ENCODE results near the gene SCRT2.

The SCRT2 gene

GRCh38 chr20:635893-636338 is 39.7 kb downstream of the SCRT2 start:
- POLR2A ChIA-PET, result no interaction called here
- TF ChIP-seq ARNT (IDR thresholded peaks at IDR 0.05) (no peak), FOXA1 (IDR thresholded peaks at IDR 0.05) (no peak), BHLHE40 (IDR thresholded peaks at IDR 0.05; ENCODE audit: borderline replicate concordance) (no peak), HDGF (IDR thresholded peaks at IDR 0.05; ENCODE audit: borderline replicate concordance) (no peak), FOXK2 (IDR thresholded peaks at IDR 0.05) (no peak), SP1 (IDR thresholded peaks at IDR 0.05) (no peak)
- DNase-seq (ENCODE audit: extremely low spot score), result no peak
- CTCF ChIA-PET, result interaction anchor here (0.7 to 2.1 kb wide), 2 partner anchors 10 to 11 kb away, joined by 3 to 7 read pairs; no protein-coding TSS in a partner anchor

GRCh38 chr20:635028-635892 is 40.3 kb downstream of the SCRT2 start:
- CTCF ChIA-PET, result interaction anchor here (0.7 to 2.1 kb wide), 2 partner anchors 10 kb away, joined by 3 to 7 read pairs; no protein-coding TSS in a partner anchor
- POLR2A ChIA-PET, result no interaction called here
- no peak for TF ChIP-seq SUZ12 (IDR thresholded peaks at IDR 0.05)
- no peak for DNase-seq (ENCODE audit: extremely low spot score)

- DNase-seq (ENCODE audit: extremely low spot score), result no peak
- TF ChIP-seq SUZ12 (IDR thresholded peaks at IDR 0.05) (no peak), FOXM1 (IDR thresholded peaks at IDR 0.05; ENCODE audit: borderline replicate concordance) (no peak), LEF1 (IDR thresholded peaks at IDR 0.05; ENCODE audit: borderline replicate concordance) (no peak), CTBP1 (IDR thresholded peaks at IDR 0.05; ENCODE audit: borderline replicate concordance) (no peak), NFRKB (IDR thresholded peaks at IDR 0.05) (no peak), SP1 (IDR thresholded peaks at IDR 0.05) (no peak), TARDBP (IDR thresholded peaks at IDR 0.05) (no peak), ELF4 (IDR thresholded peaks at IDR 0.05) (no peak), BHLHE40 (IDR thresholded peaks at IDR 0.05; ENCODE audit: borderline replicate concordance) (no peak), FOXA1 (IDR thresholded peaks at IDR 0.05) (no peak)
- CTCF ChIA-PET, result no interaction called here
These were observed 41.3 kb downstream of the SCRT2 start for GRCh38 chr20:634148-634925.

GRCh38 chr20:631101-631500 is 44.5 kb downstream of the SCRT2 start:
- ChIA-PET CTCF (no interaction called here), POLR2A (no interaction called here)

More at GRCh38 chr20:634148-634925, 41.3 kb downstream of the SCRT2 start:
- POLR2A ChIA-PET, result no interaction called here

GRCh38 chr20:626579-626978 is 49.0 kb downstream of the SCRT2 start:
- CTCF ChIA-PET, result no interaction called here

More at GRCh38 chr20:631101-631500, 44.5 kb downstream of the SCRT2 start:
- TF ChIP-seq SP1 (IDR thresholded peaks at IDR 0.05) (no peak), HDGF (IDR thresholded peaks at IDR 0.05; ENCODE audit: borderline replicate concordance) (no peak), FOXK2 (IDR thresholded peaks at IDR 0.05) (no peak), SUZ12 (IDR thresholded peaks at IDR 0.05) (no peak), ARNT (IDR thresholded peaks at IDR 0.05) (no peak), LEF1 (IDR thresholded peaks at IDR 0.05; ENCODE audit: borderline replicate concordance) (no peak), BHLHE40 (IDR thresholded peaks at IDR 0.05; ENCODE audit: borderline replicate concordance) (no peak), FOXA1 (IDR thresholded peaks at IDR 0.05) (no peak), NFRKB (IDR thresholded peaks at IDR 0.05) (no peak), FOXM1 (IDR thresholded peaks at IDR 0.05; ENCODE audit: borderline replicate concordance) (no peak), CTBP1 (IDR thresholded peaks at IDR 0.05; ENCODE audit: borderline replicate concordance) (no peak), L3MBTL2 (conservative IDR thresholded peaks at IDR 0.05) (no peak), PKNOX1 (IDR thresholded peaks at IDR 0.05) (no peak), ELF4 (IDR thresholded peaks at IDR 0.05) (no peak), ZNF384 (IDR thresholded peaks at IDR 0.05) (no peak), TARDBP (IDR thresholded peaks at IDR 0.05) (no peak)
- no peak for DNase-seq (ENCODE audit: extremely low spot score)

More at GRCh38 chr20:626579-626978, 49.0 kb downstream of the SCRT2 start:
- no peak for DNase-seq (ENCODE audit: extremely low spot score)
- POLR2A ChIA-PET, result no interaction called here
- TF ChIP-seq ELF4 (IDR thresholded peaks at IDR 0.05), result no peak
- no peak for TF ChIP-seq FOXA1 (IDR thresholded peaks at IDR 0.05)
- TF ChIP-seq L3MBTL2 (conservative IDR thresholded peaks at IDR 0.05), result no peak
- TF ChIP-seq PKNOX1 (IDR thresholded peaks at IDR 0.05), result no peak
- no peak for TF ChIP-seq ARNT (IDR thresholded peaks at IDR 0.05)
- no peak for TF ChIP-seq ZNF384 (IDR thresholded peaks at IDR 0.05)
- no peak for TF ChIP-seq FOXM1 (IDR thresholded peaks at IDR 0.05; ENCODE audit: borderline replicate concordance)
- no peak for TF ChIP-seq BHLHE40 (IDR thresholded peaks at IDR 0.05; ENCODE audit: borderline replicate concordance)
- TF ChIP-seq FOXK2 (IDR thresholded peaks at IDR 0.05), result no peak
- TF ChIP-seq CTBP1 (IDR thresholded peaks at IDR 0.05; ENCODE audit: borderline replicate concordance), result no peak
- TF ChIP-seq HDGF (IDR thresholded peaks at IDR 0.05; ENCODE audit: borderline replicate concordance), result no peak
- no peak for TF ChIP-seq TARDBP (IDR thresholded peaks at IDR 0.05)
- TF ChIP-seq LEF1 (IDR thresholded peaks at IDR 0.05; ENCODE audit: borderline replicate concordance), result no peak
- TF ChIP-seq SP1 (IDR thresholded peaks at IDR 0.05), result no peak
- TF ChIP-seq NFRKB (IDR thresholded peaks at IDR 0.05), result no peak
- no peak for TF ChIP-seq SUZ12 (IDR thresholded peaks at IDR 0.05)
